Tibial nerve (tissue), 4 donors: Measurements from ENCODE around the gene NUB1.

Experiments used
- CTCF ChIP-seq, 5 experiments: fragments of 200-600 bp in 3 of 5; fragments of 450-650 bp in 2 of 5; sonication (generic) in 3 of 5; IDR thresholded peaks; one replicate each; pipeline ENCODE4 v1.5.1; 2016 to 2019; ENCODE audit warnings: antibody characterized with exemption in 5 of 5, mild to moderate bottlenecking in 3 of 5, moderate library complexity in 2 of 5
- EP300 ChIP-seq, 2 donors: sonication (generic); formaldehyde crosslinking; IDR thresholded peaks; one replicate each; pipeline ENCODE4 v1.6.1; 2017; ENCODE audit warnings: antibody characterized with exemption in 2 of 2, mild to moderate bottlenecking in 1 of 2

GRCh38 chr7:151345576-151346469, 4.2 kb downstream of the NUB1 start:
- TF ChIP-seq CTCF (IDR thresholded peaks at IDR 0.05) = no peak
- TF ChIP-seq EP300 (IDR thresholded peaks at IDR 0.05) = no peak
